Measurements from ENCODE around the gene C1QTNF7. TPM values are rescaled to one million over a fixed set of nuclear protein-coding genes. Genes with fewer than 3 reads are reported as not detected.

C1QTNF7 gene
- total and polyA plus RNA-seq, 2 experiments from 2014 or later: not detected

GRCh38 chr4:15418956-15419355 lies 8.9 kb upstream of the C1QTNF7 start:
- DNase-seq (ENCODE audit: low read depth in 1 of 2, low spot score in 1 of 2): no peak
- Histone ChIP-seq H3K4me3 (no peak overlapping the region), H3K36me3 (no peaks in the 10 kb centered on the region), H3K27me3 (no peaks in the 10 kb centered on the region), H3K9me3 (ENCODE audit: low read depth) (no peaks in the 10 kb centered on the region), H3K27ac (no peak overlapping the region), H3K4me1 (ENCODE audit: low read depth) (peaks cover 29% of the 10 kb centered on the region)
- TF ChIP-seq CTCF (IDR thresholded peaks at IDR 0.05; ENCODE audit: low read depth, low read length): no peak

- Histone ChIP-seq H3K27me3 (no peaks in the 10 kb centered on the region), H3K9me3 (ENCODE audit: low read depth) (no peaks in the 10 kb centered on the region), H3K4me1 (ENCODE audit: low read depth) (peaks cover 15% of the 10 kb centered on the region), H3K4me3 (no peak overlapping the region), H3K36me3 (no peaks in the 10 kb centered on the region), H3K27ac (no peak overlapping the region)
- TF ChIP-seq CTCF (IDR thresholded peaks at IDR 0.05; ENCODE audit: low read depth, low read length): no peak
- peak in 1 of 2 donors; percentile 77 for DNase-seq (ENCODE audit: low read depth in 1 of 2, low spot score in 1 of 2)
Observed at GRCh38 chr4:15420642-15421041, 7.2 kb upstream of the C1QTNF7 start.

- H3K36me3 ChIP-seq: no peaks in the 10 kb centered on the region
- no peak overlapping the region for H3K27ac ChIP-seq
- H3K4me3 ChIP-seq: no peak overlapping the region
- no peaks in the 10 kb centered on the region for H3K9me3 ChIP-seq (ENCODE audit: low read depth)
- no peak for TF ChIP-seq CTCF (IDR thresholded peaks at IDR 0.05; ENCODE audit: low read depth, low read length)
- no peak for DNase-seq (ENCODE audit: low read depth in 1 of 2, low spot score in 1 of 2)
- H3K27me3 ChIP-seq: no peaks in the 10 kb centered on the region
- H3K4me1 ChIP-seq (ENCODE audit: low read depth): peaks cover 20% of the 10 kb centered on the region
Observed at GRCh38 chr4:15423285-15423711, 4.5 kb upstream of the C1QTNF7 start.

GRCh38 chr4:15425520-15425919 lies 2.3 kb upstream of the C1QTNF7 start:
- no peak for TF ChIP-seq CTCF (IDR thresholded peaks at IDR 0.05; ENCODE audit: low read depth, low read length)
- no peak for DNase-seq (ENCODE audit: low read depth in 1 of 2, low spot score in 1 of 2)
- H3K4me1 ChIP-seq (ENCODE audit: low read depth): peaks cover 20% of the 10 kb centered on the region
- no peaks in the 10 kb centered on the region for H3K36me3 ChIP-seq
- no peak overlapping the region for H3K4me3 ChIP-seq
- no peaks in the 10 kb centered on the region for H3K9me3 ChIP-seq (ENCODE audit: low read depth)
- no peak overlapping the region for H3K27ac ChIP-seq
- H3K27me3 ChIP-seq: no peaks in the 10 kb centered on the region

GRCh38 chr4:15427161-15427560 lies 672 bp upstream of the C1QTNF7 start:
- DNase-seq (ENCODE audit: low read depth in 1 of 2, low spot score in 1 of 2): peak in 1 of 2 donors; percentile 28

More at GRCh38 chr4:15427161-15427560, 672 bp upstream of the C1QTNF7 start:
- Histone ChIP-seq H3K27me3 (no peaks in the 10 kb centered on the region), H3K4me1 (ENCODE audit: low read depth) (peaks cover 20% of the 10 kb centered on the region), H3K4me3 (no peak overlapping the region), H3K36me3 (no peaks in the 10 kb centered on the region), H3K27ac (no peak overlapping the region), H3K9me3 (ENCODE audit: low read depth) (no peaks in the 10 kb centered on the region)
- TF ChIP-seq CTCF (IDR thresholded peaks at IDR 0.05; ENCODE audit: low read depth, low read length): no peak
